Measurements from ENCODE around the gene TRAF6. TPM values are rescaled to one million over a fixed set of nuclear protein-coding genes. Genes with fewer than 3 reads are reported as not detected.
"Not testable (repeated sequence)": the region's sequence is repeated elsewhere in the genome, so short reads cannot be mapped to it uniquely, and the experiment has no call there.

Gene TRAF6, protein sequence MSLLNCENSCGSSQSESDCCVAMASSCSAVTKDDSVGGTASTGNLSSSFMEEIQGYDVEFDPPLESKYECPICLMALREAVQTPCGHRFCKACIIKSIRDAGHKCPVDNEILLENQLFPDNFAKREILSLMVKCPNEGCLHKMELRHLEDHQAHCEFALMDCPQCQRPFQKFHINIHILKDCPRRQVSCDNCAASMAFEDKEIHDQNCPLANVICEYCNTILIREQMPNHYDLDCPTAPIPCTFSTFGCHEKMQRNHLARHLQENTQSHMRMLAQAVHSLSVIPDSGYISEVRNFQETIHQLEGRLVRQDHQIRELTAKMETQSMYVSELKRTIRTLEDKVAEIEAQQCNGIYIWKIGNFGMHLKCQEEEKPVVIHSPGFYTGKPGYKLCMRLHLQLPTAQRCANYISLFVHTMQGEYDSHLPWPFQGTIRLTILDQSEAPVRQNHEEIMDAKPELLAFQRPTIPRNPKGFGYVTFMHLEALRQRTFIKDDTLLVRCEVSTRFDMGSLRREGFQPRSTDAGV
- total RNA-seq (11.9 TPM), polyA plus RNA-seq (5.0 TPM)
- long read RNA-seq, donor 1, result 0 reads
- long read RNA-seq, donor 2, result 0 reads
- long read RNA-seq, donor 3, full-length matches to known transcripts, result 6 of 6 reads
- long read RNA-seq, donor 3, partial matches to known transcripts, result 0 of 6 reads
- long read RNA-seq, donor 3, other reads (novel, unspliced or antisense), result 0 of 6 reads
- long read RNA-seq, donor 4, full-length matches to known transcripts, result 5 of 5 reads
- long read RNA-seq, donor 4, partial matches to known transcripts, result 0 of 5 reads
- long read RNA-seq, donor 4, other reads (novel, unspliced or antisense), result 0 of 5 reads
- long read RNA-seq, donor 5, full-length matches to known transcripts, result 7 of 12 reads
- long read RNA-seq, donor 5, partial matches to known transcripts, result 5 of 12 reads
- long read RNA-seq, donor 5, other reads (novel, unspliced or antisense), result 0 of 12 reads
- long read RNA-seq, donor 6, full-length matches to known transcripts, result 2 of 2 reads
- long read RNA-seq, donor 6, partial matches to known transcripts, result 0 of 2 reads
- long read RNA-seq, donor 6, other reads (novel, unspliced or antisense), result 0 of 2 reads
- long read RNA-seq, donor 7, full-length matches to known transcripts, result 4 of 4 reads
- long read RNA-seq, donor 7, partial matches to known transcripts, result 0 of 4 reads
- long read RNA-seq, donor 7, other reads (novel, unspliced or antisense), result 0 of 4 reads
- long read RNA-seq, donor 8, full-length matches to known transcripts, result 5 of 5 reads
- long read RNA-seq, donor 8, partial matches to known transcripts, result 0 of 5 reads
- long read RNA-seq, donor 8, other reads (novel, unspliced or antisense), result 0 of 5 reads
- long read RNA-seq, donor 9, full-length matches to known transcripts, result 6 of 6 reads
- long read RNA-seq, donor 9, partial matches to known transcripts, result 0 of 6 reads
- long read RNA-seq, donor 9, other reads (novel, unspliced or antisense), result 0 of 6 reads
- long read RNA-seq, donor 10, full-length matches to known transcripts, result 5 of 5 reads
- long read RNA-seq, donor 10, partial matches to known transcripts, result 0 of 5 reads
- long read RNA-seq, donor 10, other reads (novel, unspliced or antisense), result 0 of 5 reads

DNA sequence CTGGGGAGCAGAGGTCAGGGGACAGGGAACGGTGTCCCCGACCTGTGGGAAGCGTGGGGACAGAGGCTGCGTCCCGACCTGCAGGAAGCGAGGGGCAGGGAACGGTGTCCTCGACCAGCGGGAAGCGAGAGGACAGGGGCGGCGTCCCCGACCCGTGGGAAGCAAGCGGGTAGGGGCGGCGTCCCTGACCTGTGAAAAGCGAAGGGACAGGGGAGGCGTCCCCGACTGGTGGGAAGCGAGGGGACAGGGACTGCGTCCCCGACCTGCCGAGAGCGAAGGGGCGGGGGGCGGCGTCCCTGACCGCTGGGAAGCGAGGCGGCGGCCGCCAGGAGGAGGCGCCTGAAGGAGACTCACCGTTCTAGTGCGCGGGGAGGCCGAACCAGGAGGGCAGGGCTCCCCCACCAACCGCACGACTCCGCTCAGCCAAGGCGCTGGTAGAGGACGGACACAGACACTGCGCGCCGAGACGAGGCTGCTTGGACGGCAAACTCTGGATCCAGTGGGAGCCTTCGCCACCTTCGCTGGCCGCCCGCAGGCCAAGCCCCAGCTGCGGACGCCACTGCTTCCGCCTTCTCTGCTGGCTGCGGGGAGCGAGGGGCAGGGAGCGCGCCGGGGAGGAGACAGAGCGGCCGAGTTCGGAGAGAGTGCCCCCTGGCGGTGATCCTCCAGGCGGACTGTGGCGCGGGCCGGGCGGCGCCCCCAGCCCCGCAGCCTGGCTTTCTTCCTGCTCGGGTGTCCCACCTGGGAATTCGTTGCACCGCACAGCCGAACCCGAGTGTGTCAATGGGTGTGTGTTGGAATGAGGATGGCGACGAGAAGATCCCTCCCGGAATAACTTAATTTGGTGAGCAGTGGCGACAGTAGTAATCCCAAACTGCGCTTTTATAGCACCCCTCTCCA is at the start of gene TRAF6:
TRAF6 (minus strand) TSS at position 579 of the 900 bp plus-strand sequence. CDS start 8,757 bp downstream, outside the sequence.
- peak; percentile 71 to 93 (median 85) for DNase-seq (ENCODE audit: low read depth in 6 of 9, low spot score in 9 of 9)
- under 1% methylated on average over 81 of the region's 81 CpGs for WGBS
- Histone ChIP-seq H3K9me3 (ENCODE audit: control insufficient read depth in 2 of 2, insufficient read depth in 1 of 2, low read length in 1 of 2) (peaks cover 0 to 4% of the 10 kb centered on the region in 2 donors), H3K27me3 (ENCODE audit: control insufficient read depth in 2 of 2, insufficient read depth in 1 of 2, low read length in 1 of 2) (no peaks in the 10 kb centered on the region), H3K4me3 (ENCODE audit: low read length in 2 of 2) (peak within 1 kb of the TSS; percentile 76 to 97), H3K4me1 (ENCODE audit: control insufficient read depth in 2 of 2, insufficient read depth in 2 of 2, low read length in 2 of 2) (peaks cover 4 to 9% of the 10 kb centered on the region in 2 donors), H3K36me3 (ENCODE audit: control insufficient read depth in 2 of 2, insufficient read depth in 2 of 2, low read length in 1 of 2) (no peaks in the 10 kb centered on the region), H3K27ac (ENCODE audit: low read depth in 1 of 2, low read length in 1 of 2) (peak within 1 kb of the TSS; percentile 75 to 90)

DNA sequence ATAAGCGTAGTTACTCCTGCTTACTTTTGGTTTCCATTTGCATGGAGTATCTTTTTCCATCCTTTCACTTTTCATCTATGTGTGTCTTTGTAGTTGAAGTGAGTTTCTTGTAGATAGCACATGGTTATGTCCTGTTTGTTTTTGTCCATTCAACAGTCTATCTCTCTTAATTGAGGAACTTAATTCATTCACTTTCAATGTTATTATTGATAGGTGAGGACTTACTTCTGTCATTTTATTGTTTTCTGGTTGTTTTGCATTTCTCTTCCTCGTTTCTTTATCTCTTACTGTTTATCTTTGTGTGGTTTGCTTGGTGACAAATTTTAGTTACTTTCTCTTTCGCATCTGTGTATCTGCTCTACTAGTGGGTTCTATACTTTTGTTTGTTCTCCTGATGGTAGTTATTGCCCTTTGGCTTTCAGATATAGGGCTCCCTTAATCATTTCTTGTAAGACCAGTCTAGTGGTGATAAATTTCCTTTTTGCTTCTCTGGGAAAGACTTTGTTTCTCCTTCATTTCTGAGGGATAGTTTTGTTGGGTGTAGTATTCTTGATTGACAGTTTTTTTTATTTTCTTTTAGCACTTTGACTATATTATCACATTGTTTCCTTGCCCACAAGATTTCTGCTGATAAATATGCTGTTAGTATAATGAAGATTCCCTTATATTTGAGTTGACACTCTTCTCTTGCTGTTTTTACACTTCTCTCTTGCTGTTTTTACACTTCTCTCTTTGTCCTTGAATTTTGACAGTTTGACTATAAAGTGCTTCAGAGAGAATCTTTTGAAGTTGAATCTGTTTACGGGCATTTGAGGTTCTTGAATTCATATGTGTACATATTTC is 48.7 kb upstream of the TRAF6 start:
- no peaks in the 10 kb centered on the region for H3K36me3 ChIP-seq (ENCODE audit: control insufficient read depth in 2 of 2, insufficient read depth in 2 of 2, low read length in 1 of 2)
- WGBS, result 35% methylated on average over 4 of the region's 4 CpGs
- peak overlapping the region in 1 of 2 donors; percentile 84 for H3K27ac ChIP-seq (ENCODE audit: low read depth in 1 of 2, low read length in 1 of 2)
- no peak overlapping the region for H3K4me3 ChIP-seq (ENCODE audit: low read length in 2 of 2)
- peaks cover 3 to 9% of the 10 kb centered on the region in 2 donors for H3K4me1 ChIP-seq (ENCODE audit: control insufficient read depth in 2 of 2, insufficient read depth in 2 of 2, low read length in 2 of 2)
- DNase-seq (ENCODE audit: low read depth in 6 of 9, low spot score in 9 of 9), result peak in 1 of 9 donors; percentile 65
- no peaks in the 10 kb centered on the region for H3K27me3 ChIP-seq (ENCODE audit: control insufficient read depth in 2 of 2, insufficient read depth in 1 of 2, low read length in 1 of 2)
- H3K9me3 ChIP-seq (ENCODE audit: control insufficient read depth in 2 of 2, insufficient read depth in 1 of 2, low read length in 1 of 2), result peaks cover 1 to 7% of the 10 kb centered on the region in 2 donors

DNA sequence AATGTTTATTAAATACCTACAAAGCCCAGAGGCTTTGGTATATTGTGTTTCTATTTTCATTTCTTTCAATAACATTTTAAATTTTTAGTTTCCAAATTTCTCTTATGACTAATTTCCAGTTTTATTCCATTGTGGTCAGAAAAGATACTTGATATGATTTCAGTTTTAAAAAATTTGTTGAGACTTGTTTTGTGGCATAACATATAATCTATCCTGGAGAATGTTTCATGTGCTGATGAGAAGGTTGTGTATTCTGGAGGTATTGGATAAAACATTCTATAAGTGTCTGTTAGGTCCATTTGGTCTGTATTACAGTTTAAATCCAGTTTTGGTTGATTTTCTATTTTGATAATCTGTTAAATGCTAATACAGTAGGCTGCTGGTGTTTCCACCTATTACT is 47.9 kb upstream of the TRAF6 start:
- Histone ChIP-seq H3K36me3 (ENCODE audit: control insufficient read depth in 2 of 2, insufficient read depth in 2 of 2, low read length in 1 of 2) (no peaks in the 10 kb centered on the region), H3K4me3 (ENCODE audit: low read length in 2 of 2) (no peak overlapping the region), H3K27ac (ENCODE audit: low read depth in 1 of 2, low read length in 1 of 2) (peak overlapping the region in 1 of 2 donors; percentile 84), H3K4me1 (ENCODE audit: control insufficient read depth in 2 of 2, insufficient read depth in 2 of 2, low read length in 2 of 2) (peaks cover 3 to 6% of the 10 kb centered on the region in 2 donors), H3K9me3 (ENCODE audit: control insufficient read depth in 2 of 2, insufficient read depth in 1 of 2, low read length in 1 of 2) (peaks cover 1 to 7% of the 10 kb centered on the region in 2 donors), H3K27me3 (ENCODE audit: control insufficient read depth in 2 of 2, insufficient read depth in 1 of 2, low read length in 1 of 2) (no peaks in the 10 kb centered on the region)
- DNase-seq (ENCODE audit: low read depth in 6 of 9, low spot score in 9 of 9), result no peak

DNA sequence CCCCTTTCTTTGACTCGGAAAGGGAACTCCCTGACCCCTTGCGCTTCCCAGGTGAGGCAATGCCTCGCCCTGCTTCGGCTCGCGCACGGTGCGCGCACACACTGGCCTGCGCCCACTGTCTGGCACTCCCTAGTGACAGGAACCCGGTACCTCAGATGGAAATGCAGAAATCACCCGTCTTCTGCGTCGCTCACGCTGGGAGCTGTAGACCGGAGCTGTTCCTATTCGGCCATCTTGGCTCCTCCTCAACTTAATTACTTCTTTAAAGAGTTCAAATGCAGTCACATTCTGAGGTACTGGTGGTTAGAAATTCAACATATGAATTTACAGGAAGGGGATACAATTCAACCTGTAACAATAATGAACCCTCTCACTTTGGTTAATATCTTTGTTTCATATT is 47.3 kb upstream of the TRAF6 start:
- H3K4me3 ChIP-seq (ENCODE audit: low read length in 2 of 2); H3K4me1 ChIP-seq (ENCODE audit: control insufficient read depth in 2 of 2, insufficient read depth in 2 of 2, low read length in 2 of 2); DNase-seq (ENCODE audit: low read depth in 6 of 9, low spot score in 9 of 9); H3K27me3 ChIP-seq (ENCODE audit: control insufficient read depth in 2 of 2, insufficient read depth in 1 of 2, low read length in 1 of 2); H3K27ac ChIP-seq (ENCODE audit: low read depth in 1 of 2, low read length in 1 of 2); H3K36me3 ChIP-seq (ENCODE audit: control insufficient read depth in 2 of 2, insufficient read depth in 2 of 2, low read length in 1 of 2); H3K9me3 ChIP-seq (ENCODE audit: control insufficient read depth in 2 of 2, insufficient read depth in 1 of 2, low read length in 1 of 2): not testable (repeated sequence)
- over 99% methylated on average over 14 of the region's 17 CpGs for WGBS

DNA sequence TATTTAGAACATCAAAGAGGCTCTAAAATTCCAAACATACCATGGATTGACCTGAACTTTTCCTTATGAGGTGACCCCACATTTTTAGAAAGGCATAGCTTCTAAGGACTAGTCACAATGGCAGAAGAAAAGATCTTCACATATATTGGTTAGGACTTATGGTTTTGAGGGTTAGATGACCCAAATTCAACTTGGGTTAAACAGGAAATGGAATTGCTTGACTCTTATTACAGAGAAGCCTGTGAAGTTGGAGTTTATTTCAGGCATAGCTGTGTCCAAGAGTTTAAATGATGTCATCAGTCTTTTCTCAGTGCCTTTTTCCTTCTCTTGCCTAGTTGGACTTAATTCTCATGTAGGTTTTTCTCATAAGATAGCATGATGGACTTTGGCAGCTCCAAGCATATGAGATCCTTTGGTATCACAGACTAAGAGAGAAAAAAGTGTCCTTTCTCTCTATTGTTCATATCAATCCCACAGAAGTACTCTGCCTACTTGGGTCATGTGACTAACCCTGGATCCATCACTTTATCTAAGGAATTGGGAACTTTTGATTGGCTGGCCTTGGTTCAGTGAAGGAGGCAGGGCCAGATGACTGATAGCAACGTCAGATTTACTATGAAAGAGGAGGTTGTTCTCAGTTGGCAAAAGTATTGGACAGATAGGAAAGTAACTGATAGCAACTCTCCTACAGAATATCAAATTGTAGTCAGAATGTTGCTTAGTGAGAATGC is 40.5 kb upstream of the TRAF6 start:
- H3K36me3 ChIP-seq (ENCODE audit: control insufficient read depth in 2 of 2, insufficient read depth in 2 of 2, low read length in 1 of 2), result no peaks in the 10 kb centered on the region
- 93% methylated on average over 1 of the region's 1 CpG for WGBS
- no peak overlapping the region for H3K4me3 ChIP-seq (ENCODE audit: low read length in 2 of 2)

DNA sequence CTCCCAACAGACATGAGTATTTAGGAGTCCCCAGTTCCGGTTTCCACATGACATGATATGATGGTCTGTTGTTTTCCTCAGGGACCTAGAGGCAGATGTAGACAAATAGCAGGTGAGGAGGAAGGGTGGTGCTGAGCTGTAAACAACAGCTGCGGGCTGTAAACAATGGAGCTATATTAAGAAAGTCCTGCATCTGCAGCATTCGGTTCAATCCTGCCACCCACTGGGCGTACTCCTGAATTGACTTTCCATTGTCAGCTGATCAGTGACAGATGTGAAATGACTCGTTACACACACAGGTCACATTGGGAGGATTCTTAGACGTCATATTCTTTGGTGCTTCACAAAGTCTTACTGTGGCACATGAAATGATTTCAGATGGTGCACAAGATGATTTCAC is 30.9 kb upstream of the TRAF6 start:
- Histone ChIP-seq H3K4me1 (ENCODE audit: control insufficient read depth in 2 of 2, insufficient read depth in 2 of 2, low read length in 2 of 2) (peaks cover 5 to 6% of the 10 kb centered on the region in 2 donors), H3K9me3 (ENCODE audit: control insufficient read depth in 2 of 2, insufficient read depth in 1 of 2, low read length in 1 of 2) (no peaks in the 10 kb centered on the region), H3K27ac (ENCODE audit: low read depth in 1 of 2, low read length in 1 of 2) (peak overlapping the region in 1 of 2 donors; percentile 58), H3K36me3 (ENCODE audit: control insufficient read depth in 2 of 2, insufficient read depth in 2 of 2, low read length in 1 of 2) (no peaks in the 10 kb centered on the region), H3K27me3 (ENCODE audit: control insufficient read depth in 2 of 2, insufficient read depth in 1 of 2, low read length in 1 of 2) (no peaks in the 10 kb centered on the region), H3K4me3 (ENCODE audit: low read length in 2 of 2) (no peak overlapping the region)
- DNase-seq (ENCODE audit: low read depth in 6 of 9, low spot score in 9 of 9), result peak; percentile 47 to 87 (median 68)
- 28% methylated on average over 6 of the region's 6 CpGs for WGBS

More for the DNA sequence above, 40.5 kb upstream of the TRAF6 start:
- Histone ChIP-seq H3K27me3 (ENCODE audit: control insufficient read depth in 2 of 2, insufficient read depth in 1 of 2, low read length in 1 of 2) (no peaks in the 10 kb centered on the region), H3K27ac (ENCODE audit: low read depth in 1 of 2, low read length in 1 of 2) (no peak overlapping the region), H3K4me1 (ENCODE audit: control insufficient read depth in 2 of 2, insufficient read depth in 2 of 2, low read length in 2 of 2) (no peaks in the 10 kb centered on the region), H3K9me3 (ENCODE audit: control insufficient read depth in 2 of 2, insufficient read depth in 1 of 2, low read length in 1 of 2) (no peaks in the 10 kb centered on the region)
- no peak for DNase-seq (ENCODE audit: low read depth in 6 of 9, low spot score in 9 of 9)

DNA sequence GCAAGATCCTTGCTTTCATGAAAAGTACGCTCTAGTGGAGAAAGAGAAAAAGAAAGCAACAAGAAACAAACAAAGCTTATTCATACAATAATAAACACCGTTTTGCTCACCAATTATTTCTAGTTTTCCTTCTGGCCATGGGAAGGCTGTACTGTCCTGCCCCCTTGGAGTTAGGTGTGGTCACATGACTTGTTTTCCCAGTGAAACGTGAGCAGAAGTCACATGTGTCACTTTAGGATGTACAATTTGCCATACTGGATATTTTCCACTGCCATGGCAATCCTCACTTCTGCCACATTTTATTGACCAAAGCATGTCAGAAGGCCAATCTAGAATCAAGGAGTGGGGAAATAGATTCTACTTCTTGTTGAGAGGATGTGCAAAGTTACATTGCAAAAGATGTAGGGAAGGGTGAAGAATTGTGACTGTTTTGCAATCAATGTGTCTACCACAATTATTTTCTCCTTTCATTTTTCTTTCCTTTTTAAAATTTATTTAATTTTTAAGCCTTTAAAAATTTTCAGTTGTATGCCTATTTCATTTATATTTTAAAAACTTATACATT is 24.3 kb upstream of the TRAF6 start:
- no peak overlapping the region for H3K27ac ChIP-seq (ENCODE audit: low read depth in 1 of 2, low read length in 1 of 2)
- no peaks in the 10 kb centered on the region for H3K27me3 ChIP-seq (ENCODE audit: control insufficient read depth in 2 of 2, insufficient read depth in 1 of 2, low read length in 1 of 2)
- no peaks in the 10 kb centered on the region for H3K4me1 ChIP-seq (ENCODE audit: control insufficient read depth in 2 of 2, insufficient read depth in 2 of 2, low read length in 2 of 2)
- H3K36me3 ChIP-seq (ENCODE audit: control insufficient read depth in 2 of 2, insufficient read depth in 2 of 2, low read length in 1 of 2), result no peaks in the 10 kb centered on the region
- no peaks in the 10 kb centered on the region for H3K9me3 ChIP-seq (ENCODE audit: control insufficient read depth in 2 of 2, insufficient read depth in 1 of 2, low read length in 1 of 2)
- 96% methylated on average over 3 of the region's 3 CpGs for WGBS
- H3K4me3 ChIP-seq (ENCODE audit: low read length in 2 of 2), result no peak overlapping the region
- DNase-seq (ENCODE audit: low read depth in 6 of 9, low spot score in 9 of 9), result no peak

Measured in thymus (tissue), 14 donors.